Measurements from ENCODE around the gene CAMP. TPM values are rescaled to one million over a fixed set of nuclear protein-coding genes. Genes with fewer than 3 reads are reported as not detected.

The CAMP gene
- total and polyA plus RNA-seq, 4 donors: 0.55 to 17.2 TPM; not detected in 2

GRCh38 chr3:48187579-48188265 lies 35.6 kb upstream of the CAMP start:
- under 1% methylated on average over 87 of the region's 87 CpGs for WGBS (ENCODE audit: insufficient coverage)
- Histone ChIP-seq H3K4me1 (ENCODE audit: control insufficient read depth, insufficient read depth, low read length) (peaks cover 14% of the 10 kb centered on the region), H3K27ac (ENCODE audit: low read depth, low read length) (peak overlapping the region; percentile 62), H3K36me3 (ENCODE audit: control insufficient read depth, insufficient read depth, low read length) (peaks cover 14% of the 10 kb centered on the region), H3K9me3 (ENCODE audit: control insufficient read depth, insufficient read depth, low read length) (no peaks in the 10 kb centered on the region), H3K4me3 (ENCODE audit: low read depth, low read length) (peak overlapping the region; percentile 65), H3K27me3 (ENCODE audit: control insufficient read depth, insufficient read depth, low read length) (no peaks in the 10 kb centered on the region)
- DNase-seq (ENCODE audit: low read depth in 4 of 6, low spot score in 6 of 6): peak in 2 of 6 donors; percentile 66 to 92

GRCh38 chr3:48188266-48189201 lies 34.8 kb upstream of the CAMP start, which contains the start of gene CDC25A:
Gene CDC25A, minus strand, starts transcription at chr3:48188417. Its CDS starts 470 bp downstream, at chr3:48187947.
- H3K4me1 ChIP-seq (ENCODE audit: control insufficient read depth, insufficient read depth, low read length): peaks cover 14% of the 10 kb centered on the region
- H3K36me3 ChIP-seq (ENCODE audit: control insufficient read depth, insufficient read depth, low read length): peaks cover 11% of the 10 kb centered on the region
- peak; percentile 87 to 99 (median 98) for DNase-seq (ENCODE audit: low read depth in 4 of 6, low spot score in 6 of 6)
- H3K27me3 ChIP-seq (ENCODE audit: control insufficient read depth, insufficient read depth, low read length): no peaks in the 10 kb centered on the region
- WGBS (ENCODE audit: insufficient coverage): 4% methylated on average over 42 of the region's 44 CpGs
- H3K4me3 ChIP-seq (ENCODE audit: low read depth, low read length): peak within 1 kb of the TSS; percentile 65
- no peaks in the 10 kb centered on the region for H3K9me3 ChIP-seq (ENCODE audit: control insufficient read depth, insufficient read depth, low read length)
- peak within 1 kb of the TSS; percentile 82 for H3K27ac ChIP-seq (ENCODE audit: low read depth, low read length)

GRCh38 chr3:48189321-48189720 lies 34.0 kb upstream of the CAMP start:
- no peak for DNase-seq (ENCODE audit: low read depth in 4 of 6, low spot score in 6 of 6)
- WGBS (ENCODE audit: insufficient coverage): 61% methylated on average over 4 of the region's 6 CpGs
- no peak overlapping the region for H3K4me3 ChIP-seq (ENCODE audit: low read depth, low read length)
- H3K27me3 ChIP-seq (ENCODE audit: control insufficient read depth, insufficient read depth, low read length): no peaks in the 10 kb centered on the region
- peaks cover 8% of the 10 kb centered on the region for H3K36me3 ChIP-seq (ENCODE audit: control insufficient read depth, insufficient read depth, low read length)
- H3K4me1 ChIP-seq (ENCODE audit: control insufficient read depth, insufficient read depth, low read length): peaks cover 14% of the 10 kb centered on the region
- H3K27ac ChIP-seq (ENCODE audit: low read depth, low read length): no peak overlapping the region
- H3K9me3 ChIP-seq (ENCODE audit: control insufficient read depth, insufficient read depth, low read length): no peaks in the 10 kb centered on the region

GRCh38 chr3:48190911-48191310 lies 32.4 kb upstream of the CAMP start:
- DNase-seq (ENCODE audit: low read depth in 4 of 6, low spot score in 6 of 6): no peak
- H3K4me3 ChIP-seq (ENCODE audit: low read depth, low read length): no peak overlapping the region
- no peak overlapping the region for H3K27ac ChIP-seq (ENCODE audit: low read depth, low read length)
- H3K4me1 ChIP-seq (ENCODE audit: control insufficient read depth, insufficient read depth, low read length): peaks cover 14% of the 10 kb centered on the region
- peaks cover 3% of the 10 kb centered on the region for H3K36me3 ChIP-seq (ENCODE audit: control insufficient read depth, insufficient read depth, low read length)
- H3K27me3 ChIP-seq (ENCODE audit: control insufficient read depth, insufficient read depth, low read length): no peaks in the 10 kb centered on the region
- no peaks in the 10 kb centered on the region for H3K9me3 ChIP-seq (ENCODE audit: control insufficient read depth, insufficient read depth, low read length)
- WGBS (ENCODE audit: insufficient coverage): 81% methylated on average over 3 of the region's 3 CpGs

- no peaks in the 10 kb centered on the region for H3K27me3 ChIP-seq (ENCODE audit: control insufficient read depth, insufficient read depth, low read length)
- no peak overlapping the region for H3K4me3 ChIP-seq (ENCODE audit: low read depth, low read length)
- H3K9me3 ChIP-seq (ENCODE audit: control insufficient read depth, insufficient read depth, low read length): no peaks in the 10 kb centered on the region
- H3K36me3 ChIP-seq (ENCODE audit: control insufficient read depth, insufficient read depth, low read length): no peaks in the 10 kb centered on the region
- H3K4me1 ChIP-seq (ENCODE audit: control insufficient read depth, insufficient read depth, low read length): no peaks in the 10 kb centered on the region
- WGBS (ENCODE audit: insufficient coverage): 94% methylated on average over 5 of the region's 9 CpGs
- H3K27ac ChIP-seq (ENCODE audit: low read depth, low read length): no peak overlapping the region
- DNase-seq (ENCODE audit: low read depth in 4 of 6, low spot score in 6 of 6): peak in 3 of 6 donors; percentile 42 to 83 (median 77)
Observed at GRCh38 chr3:48194446-48195071, 28.7 kb upstream of the CAMP start.

GRCh38 chr3:48196611-48197010 lies 26.7 kb upstream of the CAMP start:
- Histone ChIP-seq H3K4me1 (ENCODE audit: control insufficient read depth, insufficient read depth, low read length) (no peaks in the 10 kb centered on the region), H3K9me3 (ENCODE audit: control insufficient read depth, insufficient read depth, low read length) (no peaks in the 10 kb centered on the region), H3K36me3 (ENCODE audit: control insufficient read depth, insufficient read depth, low read length) (no peaks in the 10 kb centered on the region), H3K27me3 (ENCODE audit: control insufficient read depth, insufficient read depth, low read length) (no peaks in the 10 kb centered on the region), H3K4me3 (ENCODE audit: low read depth, low read length) (no peak overlapping the region), H3K27ac (ENCODE audit: low read depth, low read length) (no peak overlapping the region)
- WGBS (ENCODE audit: insufficient coverage): 60% methylated on average over 1 of the region's 1 CpG
- no peak for DNase-seq (ENCODE audit: low read depth in 4 of 6, low spot score in 6 of 6)

- Histone ChIP-seq H3K4me1 (ENCODE audit: control insufficient read depth, insufficient read depth, low read length) (no peaks in the 10 kb centered on the region), H3K36me3 (ENCODE audit: control insufficient read depth, insufficient read depth, low read length) (no peaks in the 10 kb centered on the region), H3K27ac (ENCODE audit: low read depth, low read length) (no peak overlapping the region), H3K27me3 (ENCODE audit: control insufficient read depth, insufficient read depth, low read length) (no peaks in the 10 kb centered on the region), H3K4me3 (ENCODE audit: low read depth, low read length) (no peak overlapping the region), H3K9me3 (ENCODE audit: control insufficient read depth, insufficient read depth, low read length) (no peaks in the 10 kb centered on the region)
- no peak for DNase-seq (ENCODE audit: low read depth in 4 of 6, low spot score in 6 of 6)
Observed at GRCh38 chr3:48199117-48199516, 24.2 kb upstream of the CAMP start.

GRCh38 chr3:48202632-48203031 lies 20.7 kb upstream of the CAMP start:
- no peaks in the 10 kb centered on the region for H3K4me1 ChIP-seq (ENCODE audit: control insufficient read depth, insufficient read depth, low read length)
- DNase-seq (ENCODE audit: low read depth in 4 of 6, low spot score in 6 of 6): no peak
- H3K9me3 ChIP-seq (ENCODE audit: control insufficient read depth, insufficient read depth, low read length): no peaks in the 10 kb centered on the region
- H3K27ac ChIP-seq (ENCODE audit: low read depth, low read length): no peak overlapping the region
- no peaks in the 10 kb centered on the region for H3K27me3 ChIP-seq (ENCODE audit: control insufficient read depth, insufficient read depth, low read length)
- WGBS (ENCODE audit: insufficient coverage): 66% methylated on average over 6 of the region's 6 CpGs
- no peak overlapping the region for H3K4me3 ChIP-seq (ENCODE audit: low read depth, low read length)
- no peaks in the 10 kb centered on the region for H3K36me3 ChIP-seq (ENCODE audit: control insufficient read depth, insufficient read depth, low read length)

GRCh38 chr3:48208076-48208475 lies 15.2 kb upstream of the CAMP start:
- Histone ChIP-seq H3K27ac (ENCODE audit: low read depth, low read length) (no peak overlapping the region), H3K4me3 (ENCODE audit: low read depth, low read length) (no peak overlapping the region), H3K27me3 (ENCODE audit: control insufficient read depth, insufficient read depth, low read length) (no peaks in the 10 kb centered on the region), H3K4me1 (ENCODE audit: control insufficient read depth, insufficient read depth, low read length) (no peaks in the 10 kb centered on the region), H3K9me3 (ENCODE audit: control insufficient read depth, insufficient read depth, low read length) (no peaks in the 10 kb centered on the region), H3K36me3 (ENCODE audit: control insufficient read depth, insufficient read depth, low read length) (no peaks in the 10 kb centered on the region)
- WGBS (ENCODE audit: insufficient coverage): 91% methylated on average over 2 of the region's 3 CpGs
- no peak for DNase-seq (ENCODE audit: low read depth in 4 of 6, low spot score in 6 of 6)

Measured in spinal cord (tissue), 10 donors.